ENCODE results near the gene FAM114A1.

- TF ChIP-seq CTCF (IDR thresholded peaks at IDR 0.05) (no peak), REST (IDR thresholded peaks at IDR 0.05) (no peak), ZFP36 (IDR thresholded peaks at IDR 0.05; ENCODE audit: borderline replicate concordance, partially characterized antibody) (no peak), RNF2 (IDR thresholded peaks at IDR 0.05; ENCODE audit: borderline replicate concordance, low read depth) (no peak), TFCP2L1 (CRISPR knock-in tag; IDR thresholded peaks at IDR 0.05) (no peak), EP300 (IDR thresholded peaks at IDR 0.05) (no peak), SMC3 (IDR thresholded peaks at IDR 0.05) (no peak), KDM1A (IDR thresholded peaks at IDR 0.05; ENCODE audit: low read depth) (no peak)
These were observed 61.0 kb downstream of the FAM114A1 start for GRCh38 chr4:38928568-38928967.
